Chondrocyte (in vitro differentiated cells): ENCODE results near the gene PPP1R9B. TPM values are rescaled to one million over a fixed set of nuclear protein-coding genes. Genes with fewer than 3 reads are reported as not detected.

Source experiments
- DNase-seq: peaks from one replicate; pipeline ENCODE4 v3.0.0; 2021; ENCODE audit warnings: mixed read lengths, low spot score
- H3K27ac Mint-ChIP-seq: one replicate; pipeline ENCODE4 v1.8.0; 2021; ENCODE audit warnings: mild to moderate bottlenecking, moderate library complexity, mixed read lengths; ENCODE audit not compliant: unreplicated experiment
- H3K27me3 Mint-ChIP-seq: 2 replicates; pipeline ENCODE4 v1.8.0; 2021; ENCODE audit warnings: low read depth, mixed read lengths
- H3K36me3 Mint-ChIP-seq: 2 replicates; pipeline ENCODE4 v1.8.0; 2021; ENCODE audit warnings: low read depth, mixed read lengths
- H3K4me1 Mint-ChIP-seq: 2 replicates; pipeline ENCODE4 v1.8.0; 2021; ENCODE audit warnings: low read depth, mild to moderate bottlenecking, mixed read lengths
- H3K4me3 Mint-ChIP-seq: one replicate; pipeline ENCODE4 v1.8.0; 2021; ENCODE audit warnings: mild to moderate bottlenecking, moderate library complexity, mixed read lengths; ENCODE audit not compliant: unreplicated experiment
- H3K9me3 Mint-ChIP-seq: 2 replicates; pipeline ENCODE4 v1.8.0; 2021; ENCODE audit warnings: low read depth, mixed read lengths
- total RNA-seq: library from RNA; stranded (reverse); gene quantifications from 3 replicates; pipeline ENCODE4 v1.2.1, GENCODE V29; 2021
- TF ChIP-seq, protein P1 (sequence below): fragments of 200-600 bp; sonication (generic); IDR thresholded peaks from 2 replicates; pipeline ENCODE4 v1.5.0; 2021; ENCODE audit warnings: antibody characterized with exemption, mild to moderate bottlenecking, moderate library complexity

PPP1R9B gene
- total RNA-seq, 1 donor from 2014 or later = 79.3 TPM

GRCh38 chr17:50087912-50088405 is 62.5 kb downstream of the PPP1R9B start:
- Mint-ChIP-seq H3K27ac (no peak overlapping the region), H3K27me3 (no peaks in the 10 kb centered on the region), H3K4me3 (no peak overlapping the region), H3K9me3 (no peaks in the 10 kb centered on the region), H3K4me1 (no peaks in the 10 kb centered on the region), H3K36me3 (peaks cover 28% of the 10 kb centered on the region)
- TF ChIP-seq, protein P1, sequence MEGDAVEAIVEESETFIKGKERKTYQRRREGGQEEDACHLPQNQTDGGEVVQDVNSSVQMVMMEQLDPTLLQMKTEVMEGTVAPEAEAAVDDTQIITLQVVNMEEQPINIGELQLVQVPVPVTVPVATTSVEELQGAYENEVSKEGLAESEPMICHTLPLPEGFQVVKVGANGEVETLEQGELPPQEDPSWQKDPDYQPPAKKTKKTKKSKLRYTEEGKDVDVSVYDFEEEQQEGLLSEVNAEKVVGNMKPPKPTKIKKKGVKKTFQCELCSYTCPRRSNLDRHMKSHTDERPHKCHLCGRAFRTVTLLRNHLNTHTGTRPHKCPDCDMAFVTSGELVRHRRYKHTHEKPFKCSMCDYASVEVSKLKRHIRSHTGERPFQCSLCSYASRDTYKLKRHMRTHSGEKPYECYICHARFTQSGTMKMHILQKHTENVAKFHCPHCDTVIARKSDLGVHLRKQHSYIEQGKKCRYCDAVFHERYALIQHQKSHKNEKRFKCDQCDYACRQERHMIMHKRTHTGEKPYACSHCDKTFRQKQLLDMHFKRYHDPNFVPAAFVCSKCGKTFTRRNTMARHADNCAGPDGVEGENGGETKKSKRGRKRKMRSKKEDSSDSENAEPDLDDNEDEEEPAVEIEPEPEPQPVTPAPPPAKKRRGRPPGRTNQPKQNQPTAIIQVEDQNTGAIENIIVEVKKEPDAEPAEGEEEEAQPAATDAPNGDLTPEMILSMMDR = no peak
- DNase-seq = no peak

GRCh38 chr17:50087246-50087911 is 63.1 kb downstream of the PPP1R9B start:
- Mint-ChIP-seq H3K9me3 (no peaks in the 10 kb centered on the region), H3K4me1 (no peaks in the 10 kb centered on the region), H3K4me3 (no peak overlapping the region), H3K36me3 (peaks cover 34% of the 10 kb centered on the region), H3K27me3 (no peaks in the 10 kb centered on the region), H3K27ac (no peak overlapping the region)
- TF ChIP-seq, protein P1 = peak; percentile 99
- DNase-seq = no peak

Other genes starting within 250 kb of the PPP1R9B start
- 0.12 TPM in 1 of 3 replicates, not detected in the others for gene DLX4, start 181.5 kb downstream of the PPP1R9B start, total RNA-seq
- 0.10 TPM in 1 of 3 replicates, not detected in the others for gene DLX3, start 155.5 kb downstream of the PPP1R9B start, total RNA-seq
- 85.8 to 236 TPM (median 216 TPM) in 3 replicates for gene ITGA3, start 94.6 kb downstream of the PPP1R9B start, total RNA-seq
- gene PDK2, start 55.3 kb downstream of the PPP1R9B start, total RNA-seq = 28.9 to 38.0 TPM (median 31.1 TPM) in 3 replicates
- gene SAMD14, start 20.5 kb downstream of the PPP1R9B start, total RNA-seq = 26.0 to 29.4 TPM (median 27.6 TPM) in 3 replicates
- 0.85 to 5.5 TPM (median 1.3 TPM) in 3 replicates for gene SGCA, start 15.3 kb upstream of the PPP1R9B start, total RNA-seq
- 34,852 to 36,120 TPM (median 35,333 TPM) in 3 replicates for gene COL1A1, start 51.0 kb upstream of the PPP1R9B start, total RNA-seq
- 1.6 to 1.7 TPM (median 1.7 TPM) in 3 replicates for gene TMEM92, start 123.8 kb upstream of the PPP1R9B start, total RNA-seq
- gene XYLT2, start 195.4 kb upstream of the PPP1R9B start, total RNA-seq = 33.5 to 34.1 TPM (median 33.7 TPM) in 3 replicates
- 48.7 to 61.4 TPM (median 49.8 TPM) in 3 replicates for gene MRPL27, start 222.5 kb upstream of the PPP1R9B start, total RNA-seq
- gene EME1, start 222.6 kb upstream of the PPP1R9B start, total RNA-seq = 1.9 to 6.8 TPM (median 2.5 TPM) in 3 replicates
- gene LRRC59, start 246.8 kb upstream of the PPP1R9B start, total RNA-seq = 144 to 162 TPM (median 148 TPM) in 3 replicates